DMS153 (cell line): Measurements from ENCODE around the gene FAM156A.
"Not testable (repeated sequence)": the region's sequence is repeated elsewhere in the genome, so short reads cannot be mapped to it uniquely, and the experiment has no call there.

Experiments
- DNase-seq: peaks from one replicate; lab custom pipeline; 2025; lab: John Stamatoyannopoulos, UW

Gene FAM156A

DNA sequence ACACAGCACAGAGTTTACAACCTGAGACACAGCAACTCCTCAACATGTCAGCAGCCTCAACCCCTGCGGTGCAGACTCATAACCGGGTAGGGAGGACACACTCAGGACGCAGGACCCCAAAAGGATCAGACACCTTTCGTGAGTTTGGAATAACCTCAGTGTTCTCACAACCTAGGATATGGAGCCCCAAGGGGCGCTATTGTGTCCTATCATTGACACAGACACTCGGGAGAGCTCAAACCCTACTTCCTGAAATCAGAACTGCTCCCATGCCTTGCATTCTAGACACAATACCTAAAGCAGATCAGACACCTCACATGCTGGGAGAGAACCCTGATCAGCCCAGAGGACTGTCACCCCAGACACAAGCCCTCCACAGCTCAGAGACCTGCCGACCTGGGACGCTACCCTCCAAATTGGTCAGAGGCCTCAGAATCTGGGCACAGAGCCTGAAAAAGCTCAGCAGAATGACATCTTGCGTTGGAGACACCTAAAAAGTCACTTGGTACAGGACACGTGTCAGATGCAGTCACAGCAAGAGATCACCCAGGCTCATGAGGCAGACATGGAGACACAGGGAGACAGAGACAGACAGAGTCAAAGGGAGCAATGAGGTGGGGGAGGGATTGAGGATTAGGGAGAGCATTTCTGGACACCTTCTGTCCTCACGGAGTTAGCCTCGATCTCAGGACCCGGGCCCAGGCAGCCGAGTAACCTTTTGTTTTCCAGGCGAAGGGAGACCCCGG, 8.8 kb upstream of the FAM156A start:
- not testable (repeated sequence) for DNase-seq

DNA sequence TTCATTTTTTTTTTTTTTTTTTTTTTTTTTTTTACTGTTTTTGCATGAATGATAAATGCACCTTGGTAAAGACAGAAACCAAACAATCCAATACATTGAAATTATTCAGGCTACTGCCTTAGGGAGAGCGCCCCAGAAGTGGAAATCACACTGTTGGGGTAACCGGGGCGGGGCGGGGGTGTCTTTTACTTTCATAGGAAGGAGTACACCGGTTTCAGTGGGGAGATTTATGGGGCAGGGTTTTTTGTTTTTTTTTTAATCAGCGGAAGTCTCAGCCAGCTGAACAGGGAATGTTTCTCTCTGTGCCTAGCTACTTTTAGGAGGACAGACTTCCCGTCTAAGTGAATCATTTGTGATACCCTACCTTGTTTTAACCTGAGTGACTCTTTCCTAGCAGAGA, 643 bp upstream of the FAM156A start:
- not testable (repeated sequence) for DNase-seq

DNA sequence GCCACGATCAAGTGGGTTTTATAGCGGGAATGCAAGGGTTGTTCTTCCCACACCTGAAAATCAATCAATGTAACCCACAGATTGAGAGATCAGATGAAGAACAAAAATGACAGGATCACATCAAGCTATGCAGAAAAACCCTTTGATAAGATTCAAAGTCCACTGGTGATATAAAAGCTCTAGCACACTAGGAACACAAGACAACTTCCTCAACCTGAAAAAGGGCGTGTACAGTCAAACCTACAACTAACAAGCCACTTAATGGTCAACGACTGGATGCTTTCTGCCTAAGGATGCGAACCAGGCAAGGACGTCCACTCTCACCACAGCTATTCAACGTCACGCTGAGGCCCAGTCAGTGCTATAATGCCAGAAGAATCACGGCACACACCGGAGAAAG, 8.4 kb downstream of the FAM156A start:
- not testable (repeated sequence) for DNase-seq

DNA sequence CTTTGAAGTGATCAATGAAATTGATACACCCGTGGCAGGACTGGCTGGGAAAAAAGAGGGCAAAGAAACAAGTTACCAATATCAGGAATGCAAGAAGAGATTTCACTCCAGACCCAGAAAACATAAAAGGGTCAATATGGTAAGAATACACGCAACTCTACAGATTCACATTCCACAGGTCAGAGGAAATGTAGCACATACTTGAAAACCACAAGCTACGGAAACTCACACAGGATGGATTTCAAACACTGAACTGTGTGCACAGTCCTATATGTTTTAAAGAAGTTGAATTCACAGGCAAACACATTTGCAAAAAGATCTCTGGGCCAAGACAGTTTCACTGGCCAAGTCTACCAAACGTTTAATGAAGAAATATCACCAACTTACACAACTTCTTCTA, 9.0 kb downstream of the FAM156A start:
- DNase-seq = not testable (repeated sequence)

DNA sequence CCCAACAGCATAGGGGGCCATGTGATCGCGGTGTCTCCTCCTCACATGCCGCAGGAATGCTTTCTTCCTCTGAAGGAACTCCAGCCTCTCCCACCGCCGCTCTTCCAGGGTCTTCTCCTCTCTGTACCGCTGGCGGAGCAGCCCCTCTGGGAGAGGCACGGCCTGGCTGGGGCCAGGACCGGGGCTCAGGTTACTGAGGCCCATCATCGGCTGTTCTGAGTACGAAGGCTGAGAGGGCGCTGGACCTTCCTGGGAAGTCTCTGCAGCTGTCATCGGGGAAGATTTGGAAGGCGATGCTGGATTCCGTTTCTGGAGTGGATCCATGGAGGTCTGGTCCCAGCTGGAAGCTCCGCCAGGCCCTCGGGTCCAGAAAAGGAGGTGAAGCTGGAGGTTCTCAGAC, 10.1 kb downstream of the FAM156A start:
- DNase-seq = not testable (repeated sequence)

DNA sequence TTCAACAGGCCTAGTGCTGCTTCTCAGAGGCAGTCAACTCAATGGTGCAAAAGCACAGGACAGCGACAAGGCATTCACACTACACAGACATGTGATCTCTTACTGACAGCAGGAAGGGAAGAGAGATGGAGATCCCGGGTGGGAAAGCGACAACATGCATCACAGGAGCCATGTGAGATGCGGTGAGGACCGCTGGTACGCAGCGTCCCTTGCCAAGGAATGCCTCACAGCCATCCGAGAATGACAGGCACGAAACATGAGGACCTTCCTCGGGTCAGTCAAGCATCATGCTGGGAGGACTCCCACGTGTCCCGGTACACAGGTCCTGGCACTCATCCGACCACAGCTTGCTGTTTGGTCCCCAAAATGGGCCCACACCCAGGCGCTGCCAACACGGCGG, 10.8 kb downstream of the FAM156A start:
- DNase-seq = not testable (repeated sequence)

DNA sequence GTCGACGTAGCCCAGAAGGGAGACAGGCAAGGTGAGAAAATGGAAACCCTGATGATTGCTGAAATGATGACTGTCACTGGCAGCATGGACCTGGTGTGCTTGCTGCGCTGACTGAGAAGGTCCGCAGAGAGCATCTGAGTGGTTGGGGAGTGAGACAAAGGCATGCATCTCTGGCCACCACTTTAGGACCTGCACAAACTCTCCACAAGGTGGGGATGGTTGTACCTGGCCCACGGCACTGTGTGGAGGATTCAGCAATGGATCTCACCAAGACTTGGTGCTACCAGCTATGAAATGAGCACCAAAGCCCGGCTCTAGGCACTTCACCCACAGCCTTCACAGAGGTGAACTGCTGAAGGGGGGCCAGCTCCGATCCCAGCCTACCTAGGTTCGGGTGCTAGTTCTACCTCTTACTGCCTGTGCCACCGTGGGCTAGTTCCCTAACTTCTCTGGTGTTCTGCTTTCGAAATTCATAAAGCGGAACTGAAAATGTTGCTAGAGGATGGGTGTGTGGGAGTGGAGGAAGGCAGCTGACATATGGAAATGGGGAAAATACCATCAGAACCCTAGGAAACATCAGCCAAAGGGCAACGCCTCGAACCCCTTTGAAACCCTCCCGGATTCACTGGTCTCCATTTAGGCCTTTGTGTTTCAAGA, 12.4 kb downstream of the FAM156A start:
- not testable (repeated sequence) for DNase-seq

DNA sequence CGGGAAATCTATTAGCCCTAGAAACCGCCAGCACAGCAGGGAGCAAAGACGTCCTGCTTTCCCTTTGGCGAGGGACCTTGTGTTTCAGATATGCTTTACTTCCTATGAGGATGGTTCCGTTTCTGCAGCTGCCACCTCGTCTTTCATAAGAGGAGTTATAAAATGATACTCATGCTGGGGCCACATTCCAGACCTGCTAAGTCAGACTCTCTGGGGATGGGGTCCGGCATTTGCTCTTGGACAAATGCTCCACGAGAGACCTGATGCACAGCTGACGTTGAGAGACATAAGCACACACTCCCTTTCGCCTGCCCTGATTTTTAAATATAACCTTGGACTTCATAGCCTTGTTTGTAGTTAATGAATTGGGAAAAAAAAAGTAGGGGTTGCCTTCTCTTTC, 16.6 kb downstream of the FAM156A start:
- DNase-seq = not testable (repeated sequence)

DNA sequence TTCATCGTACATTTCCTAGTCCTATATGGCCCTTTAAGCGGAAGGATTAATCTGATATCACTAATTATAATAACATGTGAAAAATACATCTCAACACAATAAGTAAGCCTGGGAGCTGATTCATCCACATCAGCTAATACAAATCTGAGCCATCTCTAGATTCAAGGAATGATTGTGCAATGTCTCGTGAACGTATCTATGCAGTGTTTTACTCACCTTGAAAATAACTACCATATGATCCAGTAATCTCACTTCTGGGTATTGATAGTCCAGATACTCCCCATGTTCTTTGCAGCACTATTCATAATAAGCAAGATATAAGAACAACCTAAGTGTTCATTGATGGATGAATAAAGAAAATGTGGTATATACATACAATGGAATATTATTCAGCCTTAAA, 17.6 kb downstream of the FAM156A start:
- not testable (repeated sequence) for DNase-seq

DNA sequence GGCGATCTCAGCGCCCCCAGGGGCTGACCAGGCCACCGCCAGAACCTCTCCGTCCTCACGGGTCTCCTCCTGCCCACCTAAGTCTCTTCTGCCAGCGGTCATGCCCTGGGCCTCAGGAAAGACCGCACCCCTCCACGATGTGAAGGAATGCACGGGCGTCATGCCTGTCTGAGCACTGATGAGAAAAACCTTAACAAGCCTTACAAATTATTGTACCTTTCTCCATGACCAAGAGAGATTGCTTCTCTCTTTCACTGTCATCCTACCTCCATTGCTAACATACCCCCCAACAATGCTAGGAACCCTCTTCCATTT, 22.9 kb downstream of the FAM156A start:
- DNase-seq = not testable (repeated sequence)

DNA sequence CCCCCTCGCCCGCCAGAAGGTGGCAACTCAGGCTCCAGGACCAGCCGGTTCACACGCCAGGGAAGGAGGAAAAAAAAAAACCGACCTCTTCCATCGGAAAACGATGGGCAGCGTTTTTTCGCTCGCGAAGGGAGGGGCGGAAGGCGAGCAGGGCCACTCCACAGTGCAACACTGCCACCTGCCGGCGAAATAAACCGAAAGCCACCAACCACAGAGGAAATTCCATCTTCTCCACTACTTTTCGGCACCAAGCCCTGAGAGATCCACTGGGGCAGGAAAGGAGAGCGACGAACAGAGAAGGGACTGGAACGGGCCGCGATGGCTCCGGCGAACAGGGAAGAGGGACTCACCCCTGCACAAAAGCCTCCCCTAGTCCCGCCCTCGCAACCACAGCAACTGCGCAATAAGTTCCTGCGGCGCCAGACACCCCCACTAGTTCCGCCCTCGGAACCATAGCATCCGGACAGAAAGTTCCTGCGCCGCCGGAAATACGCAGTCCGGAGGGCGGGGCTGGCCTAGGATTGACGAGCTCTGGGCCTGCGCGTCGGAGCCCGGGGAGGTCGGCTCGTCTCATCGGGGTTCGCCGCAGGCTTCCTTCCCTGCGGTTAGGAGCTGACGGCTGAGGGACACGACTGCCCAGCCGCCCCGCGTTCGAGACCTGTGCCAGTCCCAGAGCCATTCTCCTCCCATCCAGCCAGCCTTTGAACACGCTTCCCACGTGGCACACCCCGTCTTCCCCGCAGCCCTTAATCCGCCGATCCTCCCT, 23.4 kb downstream of the FAM156A start:
- DNase-seq = peak; percentile 78

DNA sequence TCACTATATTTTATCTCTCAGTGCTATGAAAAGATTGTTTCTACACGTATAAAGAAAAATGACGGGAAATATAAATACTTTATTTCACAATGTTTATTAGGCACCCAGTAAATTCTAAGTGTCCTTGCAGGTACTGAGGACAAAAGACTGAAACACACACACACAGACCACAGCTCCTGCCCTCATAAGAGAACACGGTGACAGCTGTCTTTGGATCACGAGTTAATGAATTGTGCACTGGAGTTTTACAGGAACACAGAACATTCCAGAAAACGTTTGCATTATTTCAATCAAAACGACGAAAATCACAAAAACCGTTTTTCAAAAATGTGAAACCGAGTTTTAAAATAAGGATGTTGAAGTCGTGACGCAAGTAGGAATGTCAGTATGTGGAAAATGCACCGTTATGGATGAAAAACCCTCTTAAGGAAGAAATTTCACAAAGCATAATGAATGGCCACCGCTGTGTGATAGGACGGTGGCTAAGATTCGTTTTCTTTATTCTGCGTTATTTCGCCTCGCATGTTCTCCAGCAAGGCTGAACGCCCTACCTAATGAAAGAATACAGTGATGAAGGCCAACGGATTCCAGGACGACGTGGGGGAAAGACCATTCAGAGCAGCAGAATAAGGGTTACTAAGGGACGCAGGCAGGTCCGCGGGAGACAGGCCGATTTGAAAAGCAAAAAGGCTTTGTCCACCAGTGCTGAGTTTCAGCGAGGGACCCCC, 24.2 kb downstream of the FAM156A start:
- no peak for DNase-seq

DNA sequence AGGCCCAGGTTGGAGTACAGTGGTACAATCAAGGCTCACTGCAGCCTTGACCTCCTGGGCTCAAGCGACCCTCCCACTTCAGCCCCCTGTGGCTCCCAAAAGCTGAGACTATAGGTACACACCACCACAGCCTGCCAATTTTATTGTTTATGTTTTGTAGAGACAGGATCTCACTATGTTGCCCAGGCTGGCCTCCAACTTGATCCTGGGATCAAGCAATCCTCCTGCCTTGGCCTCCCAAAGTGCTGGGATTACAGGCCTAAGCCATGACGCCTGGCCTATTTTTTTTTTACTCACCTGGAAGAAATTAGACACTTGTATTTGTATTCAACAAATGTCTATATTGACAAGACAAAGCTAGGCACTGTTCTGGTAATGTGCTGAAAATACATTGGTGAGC, 25.1 kb downstream of the FAM156A start:
- no peak for DNase-seq

DNA sequence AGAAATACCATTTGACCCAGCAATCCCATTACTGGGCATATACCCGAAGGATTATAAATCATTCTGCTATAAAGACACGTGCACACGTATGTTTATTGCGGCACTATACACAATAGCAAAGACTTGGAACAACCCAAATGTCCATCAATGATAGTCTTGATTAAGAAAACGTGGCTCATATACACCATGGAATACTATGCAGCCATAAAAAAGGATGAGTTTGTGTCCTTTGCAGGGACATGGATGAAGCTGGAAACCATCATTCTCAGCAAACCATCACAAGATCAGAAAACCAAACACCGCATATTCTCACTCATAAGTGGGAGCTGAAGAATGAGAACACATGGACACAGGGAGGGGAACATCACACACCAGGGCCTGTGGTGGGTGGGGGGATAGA, 28.1 kb downstream of the FAM156A start:
- DNase-seq = not testable (repeated sequence)

DNA sequence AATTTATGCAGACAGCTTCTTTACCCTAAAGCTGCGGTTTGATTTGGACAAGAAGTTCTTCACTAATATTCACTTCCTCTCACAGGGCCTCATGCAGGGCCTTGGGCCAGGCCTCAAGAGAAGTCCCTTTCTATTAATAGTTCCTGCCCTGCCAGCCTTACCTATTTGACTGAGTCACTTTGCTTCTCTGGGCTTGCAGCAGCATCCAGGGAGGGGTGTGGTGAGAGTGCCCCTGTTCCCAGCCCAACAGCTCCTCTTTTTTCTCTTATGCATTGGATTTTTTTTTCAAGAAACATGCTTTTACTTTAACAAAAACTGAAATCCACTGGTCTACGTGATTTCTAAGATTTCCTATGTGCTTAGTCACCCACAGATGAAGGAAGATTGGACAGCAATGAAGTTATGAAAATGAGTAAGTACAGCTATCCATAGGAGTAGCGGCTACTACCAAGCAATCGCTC, 34.5 kb downstream of the FAM156A start:
- no peak for DNase-seq

DNA sequence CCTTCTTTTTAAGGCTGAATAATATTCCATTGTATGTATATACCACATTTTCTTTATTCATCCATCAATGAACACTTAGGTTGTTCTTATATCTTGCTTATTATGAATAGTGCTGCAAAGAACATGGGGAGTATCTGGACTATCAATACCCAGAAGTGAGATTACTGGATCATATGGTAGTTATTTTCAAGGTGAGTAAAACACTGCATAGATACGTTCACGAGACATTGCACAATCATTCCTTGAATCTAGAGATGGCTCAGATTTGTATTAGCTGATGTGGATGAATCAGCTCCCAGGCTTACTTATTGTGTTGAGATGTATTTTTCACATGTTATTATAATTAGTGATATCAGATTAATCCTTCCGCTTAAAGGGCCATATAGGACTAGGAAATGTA, 43.6 kb downstream of the FAM156A start:
- not testable (repeated sequence) for DNase-seq

DNA sequence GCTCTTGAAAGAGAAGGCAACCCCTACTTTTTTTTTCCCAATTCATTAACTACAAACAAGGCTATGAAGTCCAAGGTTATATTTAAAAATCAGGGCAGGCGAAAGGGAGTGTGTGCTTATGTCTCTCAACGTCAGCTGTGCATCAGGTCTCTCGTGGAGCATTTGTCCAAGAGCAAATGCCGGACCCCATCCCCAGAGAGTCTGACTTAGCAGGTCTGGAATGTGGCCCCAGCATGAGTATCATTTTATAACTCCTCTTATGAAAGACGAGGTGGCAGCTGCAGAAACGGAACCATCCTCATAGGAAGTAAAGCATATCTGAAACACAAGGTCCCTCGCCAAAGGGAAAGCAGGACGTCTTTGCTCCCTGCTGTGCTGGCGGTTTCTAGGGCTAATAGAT, 44.6 kb downstream of the FAM156A start:
- DNase-seq = not testable (repeated sequence)

DNA sequence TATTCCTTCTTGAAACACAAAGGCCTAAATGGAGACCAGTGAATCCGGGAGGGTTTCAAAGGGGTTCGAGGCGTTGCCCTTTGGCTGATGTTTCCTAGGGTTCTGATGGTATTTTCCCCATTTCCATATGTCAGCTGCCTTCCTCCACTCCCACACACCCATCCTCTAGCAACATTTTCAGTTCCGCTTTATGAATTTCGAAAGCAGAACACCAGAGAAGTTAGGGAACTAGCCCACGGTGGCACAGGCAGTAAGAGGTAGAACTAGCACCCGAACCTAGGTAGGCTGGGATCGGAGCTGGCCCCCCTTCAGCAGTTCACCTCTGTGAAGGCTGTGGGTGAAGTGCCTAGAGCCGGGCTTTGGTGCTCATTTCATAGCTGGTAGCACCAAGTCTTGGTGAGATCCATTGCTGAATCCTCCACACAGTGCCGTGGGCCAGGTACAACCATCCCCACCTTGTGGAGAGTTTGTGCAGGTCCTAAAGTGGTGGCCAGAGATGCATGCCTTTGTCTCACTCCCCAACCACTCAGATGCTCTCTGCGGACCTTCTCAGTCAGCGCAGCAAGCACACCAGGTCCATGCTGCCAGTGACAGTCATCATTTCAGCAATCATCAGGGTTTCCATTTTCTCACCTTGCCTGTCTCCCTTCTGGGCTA, 48.9 kb downstream of the FAM156A start:
- not testable (repeated sequence) for DNase-seq

DNA sequence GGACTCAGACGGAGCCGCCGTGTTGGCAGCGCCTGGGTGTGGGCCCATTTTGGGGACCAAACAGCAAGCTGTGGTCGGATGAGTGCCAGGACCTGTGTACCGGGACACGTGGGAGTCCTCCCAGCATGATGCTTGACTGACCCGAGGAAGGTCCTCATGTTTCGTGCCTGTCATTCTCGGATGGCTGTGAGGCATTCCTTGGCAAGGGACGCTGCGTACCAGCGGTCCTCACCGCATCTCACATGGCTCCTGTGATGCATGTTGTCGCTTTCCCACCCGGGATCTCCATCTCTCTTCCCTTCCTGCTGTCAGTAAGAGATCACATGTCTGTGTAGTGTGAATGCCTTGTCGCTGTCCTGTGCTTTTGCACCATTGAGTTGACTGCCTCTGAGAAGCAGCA, 50.4 kb downstream of the FAM156A start:
- not testable (repeated sequence) for DNase-seq

DNA sequence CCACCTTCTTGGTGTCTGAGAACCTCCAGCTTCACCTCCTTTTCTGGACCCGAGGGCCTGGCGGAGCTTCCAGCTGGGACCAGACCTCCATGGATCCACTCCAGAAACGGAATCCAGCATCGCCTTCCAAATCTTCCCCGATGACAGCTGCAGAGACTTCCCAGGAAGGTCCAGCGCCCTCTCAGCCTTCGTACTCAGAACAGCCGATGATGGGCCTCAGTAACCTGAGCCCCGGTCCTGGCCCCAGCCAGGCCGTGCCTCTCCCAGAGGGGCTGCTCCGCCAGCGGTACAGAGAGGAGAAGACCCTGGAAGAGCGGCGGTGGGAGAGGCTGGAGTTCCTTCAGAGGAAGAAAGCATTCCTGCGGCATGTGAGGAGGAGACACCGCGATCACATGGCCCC, 51.2 kb downstream of the FAM156A start:
- not testable (repeated sequence) for DNase-seq

DNA sequence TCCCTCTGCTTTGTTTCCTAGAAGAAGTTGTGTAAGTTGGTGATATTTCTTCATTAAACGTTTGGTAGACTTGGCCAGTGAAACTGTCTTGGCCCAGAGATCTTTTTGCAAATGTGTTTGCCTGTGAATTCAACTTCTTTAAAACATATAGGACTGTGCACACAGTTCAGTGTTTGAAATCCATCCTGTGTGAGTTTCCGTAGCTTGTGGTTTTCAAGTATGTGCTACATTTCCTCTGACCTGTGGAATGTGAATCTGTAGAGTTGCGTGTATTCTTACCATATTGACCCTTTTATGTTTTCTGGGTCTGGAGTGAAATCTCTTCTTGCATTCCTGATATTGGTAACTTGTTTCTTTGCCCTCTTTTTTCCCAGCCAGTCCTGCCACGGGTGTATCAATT, 52.2 kb downstream of the FAM156A start:
- DNase-seq = not testable (repeated sequence)

DNA sequence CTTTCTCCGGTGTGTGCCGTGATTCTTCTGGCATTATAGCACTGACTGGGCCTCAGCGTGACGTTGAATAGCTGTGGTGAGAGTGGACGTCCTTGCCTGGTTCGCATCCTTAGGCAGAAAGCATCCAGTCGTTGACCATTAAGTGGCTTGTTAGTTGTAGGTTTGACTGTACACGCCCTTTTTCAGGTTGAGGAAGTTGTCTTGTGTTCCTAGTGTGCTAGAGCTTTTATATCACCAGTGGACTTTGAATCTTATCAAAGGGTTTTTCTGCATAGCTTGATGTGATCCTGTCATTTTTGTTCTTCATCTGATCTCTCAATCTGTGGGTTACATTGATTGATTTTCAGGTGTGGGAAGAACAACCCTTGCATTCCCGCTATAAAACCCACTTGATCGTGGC, 52.8 kb downstream of the FAM156A start:
- not testable (repeated sequence) for DNase-seq
